Ovary (tissue), 9 donors: Measurements from ENCODE around the gene PIK3AP1. TPM values are rescaled to one million over a fixed set of nuclear protein-coding genes. Genes with fewer than 3 reads are reported as not detected.
A peak's percentile ranks its signal among the peaks of the same experiment; 100 is the strongest.

Experiments used
- DNase-seq, 5 donors: peaks; one replicate each; pipeline ENCODE4 v3.0.0-alpha.2; 2019 to 2020
- H3K27ac ChIP-seq, 2 donors: fragments of 200-600 bp; one replicate each; pipeline versions ENCODE4 v1.5.1 to v1.8.0; 2019 to 2022
- H3K27me3 ChIP-seq: fragments of 200-600 bp; one replicate; pipeline ENCODE4 v1.8.0; 2022
- H3K36me3 ChIP-seq: fragments of 200-600 bp; sonication (generic); one replicate; pipeline ENCODE4 v1.5.1; 2019
- H3K4me1 ChIP-seq: one replicate; pipeline ENCODE4 v1.8.1; 2013; ENCODE audit warnings: mild to moderate bottlenecking, moderate library complexity; ENCODE audit not compliant: insufficient read depth
- H3K4me3 ChIP-seq: fragments of 200-600 bp; sonication (generic); one replicate; pipeline ENCODE4 v1.5.1; 2017
- H3K9me3 ChIP-seq, 2 donors: fragments of 200-600 bp in 1 of 2; sonication (generic) in 1 of 2; one replicate each; pipeline versions ENCODE4 v1.5.1 to v1.8.1; 2013 to 2019; ENCODE audit warnings: mild to moderate bottlenecking in 1 of 2, moderate library complexity in 1 of 2
- EP300 ChIP-seq: sonication (generic); formaldehyde crosslinking; IDR thresholded peaks from one replicate; pipeline ENCODE4 v1.6.1; 2017; ENCODE audit warnings: antibody characterized with exemption
- POLR2A ChIP-seq: fragments of 450-650 bp; IDR thresholded peaks from one replicate; pipeline ENCODE4 v1.6.1; 2017; ENCODE audit warnings: antibody characterized with exemption, mild to moderate bottlenecking, moderate library complexity
- WGBS, 3 donors: extraction: QIAGEN DNeasy Blood & Tissue Kit in 1 of 3; methylation state at CpG; one replicate each; pipeline versions ENCODE4 v1.1.5 to v1.1.7; 2013 to 2017; 5-methylcytosine and 5-hydroxymethylcytosine counted together
- intact Hi-C, 4 donors: fragments of 100-400 bp; cut with DNase I; formaldehyde crosslinking; loops; one replicate each; pipeline versions ENCODE4 v1.11.0 to v1.15.1; 2022 to 2023
- polyA plus RNA-seq, 2 donors: library from polyadenylated mRNA; stranded (reverse); fragments of 200-250 nt in 1 of 2; fragments of 350-450 nt in 1 of 2; fragmentation: Illumina TruSeq in 1 of 2; extraction: RNeasy Lipid Tissue Mini Kit (QIAGEN cat#74804) in 1 of 2; gene quantifications; one replicate each; pipeline ENCODE4 v1.2.3, GENCODE V29; 2013 to 2014
- total RNA-seq, 7 donors: library from RNA; depleted of rRNA in 2 of 7; stranded (reverse); fragments of >200 nt in 2 of 7; fragmentation: NEBNext Ultra II Directional in 3 of 7; extraction: Animal tissue kit (Norgen Biotek cat#: 25700) in 3 of 7; gene quantifications; one replicate each; pipeline versions ENCODE4 v1.1.0 to v1.2.4, GENCODE V29; 2016 to 2023
- TF ChIP-seq, protein P1 (sequence below), 3 donors: fragments of 450-650 bp in 2 of 3; fragments of 200-600 bp in 1 of 3; IDR thresholded peaks; one replicate each; pipeline versions ENCODE4 v1.5.1 to v1.8.0; 2016 to 2022; ENCODE audit warnings: antibody characterized with exemption in 3 of 3, mild to moderate bottlenecking in 1 of 3
- donor health status: DM: no; HTN: no; CAD: no; lungs with moderate emphysema.
- donor health status: DM: no; HTN: no; CAD: no.
- donor health status: Bipolar disorder and iron deficiency.
- donor health status: DM: yes; HTN: yes; CAD: no.
- donor health status: DM: no; HTN: no; CAD: no.
- donor health status: DM: yes; HTN: yes; CAD: no.

PIK3AP1 gene
- total and polyA plus RNA-seq, 9 donors, result 2.5 to 14.2 (median 7.8) TPM

DNA sequence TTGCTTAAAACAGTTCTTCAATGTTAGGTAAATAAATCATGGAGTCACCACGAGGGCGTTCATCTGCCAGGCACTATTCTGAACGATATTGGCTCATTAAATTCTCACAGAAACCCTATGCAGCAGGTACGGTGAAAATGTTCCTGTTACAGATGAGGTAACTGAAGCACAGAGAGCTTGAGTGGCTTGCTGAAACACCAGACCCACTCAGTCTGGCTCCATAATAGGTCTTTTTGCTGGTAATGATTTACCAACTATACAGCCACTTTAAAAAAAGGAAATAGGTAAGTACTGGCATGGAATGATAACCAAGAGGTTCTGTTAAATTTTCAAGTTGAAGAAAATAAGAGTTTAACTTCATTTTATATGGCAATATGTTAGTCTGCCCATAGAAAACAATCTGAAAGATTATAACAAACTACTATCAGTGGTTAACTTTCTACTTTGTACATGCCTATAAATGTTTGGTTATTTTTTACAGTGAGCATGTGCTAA lies 132.2 kb downstream of the PIK3AP1 start:
- Histone ChIP-seq H3K4me3 (peak overlapping the region; percentile 92), H3K4me1 (peaks cover 4% of the 10 kb centered on the region), H3K9me3 (no peaks in the 10 kb centered on the region), H3K27ac (peak overlapping the region; percentile 97 to 99), H3K36me3 (no peaks in the 10 kb centered on the region), H3K27me3 (no peaks in the 10 kb centered on the region)
- WGBS, 3 donors, result 3 to 12% (median 4%) methylated on average over 4 of the region's 4 CpGs
- intact Hi-C loops, result no loop called here
- TF ChIP-seq, protein P1, sequence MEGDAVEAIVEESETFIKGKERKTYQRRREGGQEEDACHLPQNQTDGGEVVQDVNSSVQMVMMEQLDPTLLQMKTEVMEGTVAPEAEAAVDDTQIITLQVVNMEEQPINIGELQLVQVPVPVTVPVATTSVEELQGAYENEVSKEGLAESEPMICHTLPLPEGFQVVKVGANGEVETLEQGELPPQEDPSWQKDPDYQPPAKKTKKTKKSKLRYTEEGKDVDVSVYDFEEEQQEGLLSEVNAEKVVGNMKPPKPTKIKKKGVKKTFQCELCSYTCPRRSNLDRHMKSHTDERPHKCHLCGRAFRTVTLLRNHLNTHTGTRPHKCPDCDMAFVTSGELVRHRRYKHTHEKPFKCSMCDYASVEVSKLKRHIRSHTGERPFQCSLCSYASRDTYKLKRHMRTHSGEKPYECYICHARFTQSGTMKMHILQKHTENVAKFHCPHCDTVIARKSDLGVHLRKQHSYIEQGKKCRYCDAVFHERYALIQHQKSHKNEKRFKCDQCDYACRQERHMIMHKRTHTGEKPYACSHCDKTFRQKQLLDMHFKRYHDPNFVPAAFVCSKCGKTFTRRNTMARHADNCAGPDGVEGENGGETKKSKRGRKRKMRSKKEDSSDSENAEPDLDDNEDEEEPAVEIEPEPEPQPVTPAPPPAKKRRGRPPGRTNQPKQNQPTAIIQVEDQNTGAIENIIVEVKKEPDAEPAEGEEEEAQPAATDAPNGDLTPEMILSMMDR (IDR thresholded peaks at IDR 0.05), result no peak
- TF ChIP-seq POLR2A (no peak), EP300 (no peak)
- DNase-seq, result no peak

DNA sequence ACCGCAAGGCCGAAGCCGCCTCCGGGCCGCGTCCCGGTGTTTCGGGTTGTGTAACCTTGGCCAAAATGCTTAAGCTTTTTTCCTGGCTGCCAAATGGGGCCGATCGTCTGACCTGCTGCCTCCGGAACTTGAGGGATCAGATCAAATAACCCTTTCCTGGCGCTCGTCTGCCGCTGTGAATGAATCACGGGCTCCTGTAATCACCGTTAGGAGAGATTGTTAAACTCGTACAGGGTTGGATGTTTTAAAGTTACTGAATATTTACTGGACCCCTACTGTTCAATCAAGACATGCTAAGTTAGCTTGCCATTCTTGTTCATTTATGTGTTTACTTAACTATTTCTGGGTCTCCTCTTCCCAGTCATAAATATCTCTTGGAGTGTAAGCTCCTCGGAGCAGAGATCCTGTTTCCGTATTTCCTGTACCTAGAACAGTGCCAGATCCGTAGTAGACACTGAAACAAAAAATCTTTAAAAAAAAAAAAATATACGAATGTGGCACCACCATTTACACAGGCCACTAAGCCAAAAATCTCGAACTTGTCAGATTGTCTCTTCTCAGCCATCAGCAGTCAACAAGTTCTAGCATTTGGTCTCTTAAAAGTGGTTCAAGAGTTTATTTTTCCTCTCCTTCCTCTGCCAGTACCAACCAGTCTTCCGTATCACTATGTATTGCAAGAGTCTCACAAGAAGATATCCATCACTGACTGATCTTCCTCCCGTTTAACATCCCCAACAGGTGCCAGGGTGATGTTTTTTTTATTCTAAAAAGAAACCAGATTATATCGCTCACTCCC lies 132.9 kb downstream of the PIK3AP1 start:
- intact Hi-C loops, result no loop called here
- peak in 3 of 5 donors; percentile 73 to 80 (median 73) for DNase-seq

DNA sequence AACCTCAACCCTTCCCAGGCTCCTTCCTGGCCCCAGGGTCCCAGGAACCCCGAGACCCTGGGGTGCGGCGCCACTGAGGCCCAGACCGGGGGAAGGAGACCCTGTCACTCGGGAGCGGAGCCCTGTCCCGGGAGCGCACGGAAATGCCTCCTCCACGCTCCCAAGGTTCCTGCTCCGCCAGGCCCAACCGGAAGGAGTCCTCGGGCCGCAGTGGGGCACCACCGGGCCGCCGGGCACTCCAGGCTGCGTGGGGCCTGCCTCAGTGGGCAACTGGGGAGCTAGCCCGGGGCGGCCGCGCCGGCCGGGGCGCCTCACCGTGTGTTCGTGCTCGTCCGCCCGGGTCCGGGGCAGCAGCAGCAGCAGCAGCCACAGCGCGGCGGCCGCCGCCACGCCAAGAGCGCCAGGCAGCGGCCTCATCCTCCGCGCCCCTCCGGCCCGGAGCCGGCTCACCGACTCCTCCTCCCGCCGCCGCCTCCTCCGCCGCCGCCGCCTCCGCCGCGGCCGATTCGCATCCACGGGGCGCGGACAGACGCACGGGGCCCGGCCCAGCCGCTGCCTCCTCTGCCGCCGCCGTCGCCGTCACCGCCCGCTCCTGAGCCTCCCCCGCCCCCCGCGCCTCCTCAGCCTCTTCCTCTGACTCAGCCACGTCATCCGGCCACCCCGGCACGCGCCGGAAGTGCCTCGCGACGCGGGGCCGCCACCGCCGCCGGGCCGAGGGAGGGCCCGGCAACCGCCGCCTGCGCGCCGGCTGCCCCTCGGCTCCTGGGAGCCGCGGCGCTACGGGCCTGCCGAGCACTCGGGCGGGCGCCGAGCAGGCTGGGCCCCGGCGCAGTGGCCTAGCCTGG lies 133.7 kb downstream of the PIK3AP1 start, which contains the start of gene TM9SF3:
TM9SF3 (minus strand) TSS at position 594 of the 845 bp plus-strand sequence; CDS start at position 417, 177 bp downstream.
- Histone ChIP-seq H3K4me1 (peaks cover 5% of the 10 kb centered on the region), H3K27me3 (no peaks in the 10 kb centered on the region), H3K27ac (peak within 1 kb of the TSS; percentile 97 to 99), H3K9me3 (no peaks in the 10 kb centered on the region), H3K4me3 (peak within 1 kb of the TSS; percentile 92), H3K36me3 (no peaks in the 10 kb centered on the region)
- 0 to 1% (median 0%) methylated on average over 80 to 106 of the region's 107 CpGs for WGBS, 3 donors
- TF ChIP-seq EP300 (no peak), POLR2A (peak; percentile 92)
- TF ChIP-seq, protein P1 (IDR thresholded peaks at IDR 0.05), result peak in 1 of 3 donors; percentile 25
- intact Hi-C loops, result no loop called here
- DNase-seq, result peak; percentile 91 to 94 (median 93)

More for the DNA sequence above, 132.9 kb downstream of the PIK3AP1 start:
- no peak for TF ChIP-seq POLR2A
- TF ChIP-seq, protein P1 (IDR thresholded peaks at IDR 0.05), result no peak
- TF ChIP-seq EP300, result no peak
- WGBS, 3 donors, result 0 to 1% (median 1%) methylated on average over 25 of the region's 25 CpGs
- Histone ChIP-seq H3K4me3 (peak overlapping the region; percentile 92), H3K4me1 (peaks cover 5% of the 10 kb centered on the region), H3K27ac (peak overlapping the region; percentile 97 to 99), H3K36me3 (no peaks in the 10 kb centered on the region), H3K9me3 (no peaks in the 10 kb centered on the region), H3K27me3 (no peaks in the 10 kb centered on the region)

DNA sequence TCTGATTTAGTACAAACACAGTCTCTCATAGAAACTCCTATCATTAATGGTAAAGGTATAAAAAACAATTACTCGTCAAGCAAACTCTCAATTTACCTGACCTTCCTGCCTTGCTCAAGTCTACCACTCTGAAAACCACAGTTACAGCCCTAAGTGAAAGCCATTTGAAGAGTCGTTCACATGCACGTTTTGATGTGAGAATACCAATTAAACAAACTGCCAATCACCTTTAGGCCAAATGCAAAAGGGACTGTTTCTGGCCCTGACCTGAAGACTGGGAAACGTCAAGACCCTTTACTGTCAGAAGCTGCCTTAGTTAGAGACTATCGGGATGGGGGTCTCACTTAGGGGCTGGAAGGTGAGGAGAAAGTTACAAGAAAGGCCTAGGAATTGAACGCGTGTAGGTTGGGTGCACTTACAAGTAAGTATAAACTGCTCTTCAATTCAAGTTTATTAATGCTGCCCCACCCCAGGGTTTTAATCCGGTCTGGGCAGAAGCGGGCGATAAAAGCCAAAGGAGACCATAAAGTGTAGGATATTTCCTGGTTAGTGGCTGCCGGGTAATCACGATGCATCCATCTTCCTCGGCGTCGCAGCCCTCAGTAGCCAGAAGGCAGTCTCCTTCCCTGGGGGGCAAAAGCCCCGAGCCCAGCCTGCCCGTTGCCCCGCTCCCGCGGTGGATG lies 134.4 kb downstream of the PIK3AP1 start:
- Histone ChIP-seq H3K4me1 (peaks cover 5% of the 10 kb centered on the region), H3K36me3 (no peaks in the 10 kb centered on the region), H3K27me3 (no peaks in the 10 kb centered on the region), H3K27ac (peak overlapping the region; percentile 97 to 99), H3K9me3 (no peaks in the 10 kb centered on the region), H3K4me3 (peak overlapping the region; percentile 92)
- intact Hi-C loops, result no loop called here
- DNase-seq, result no peak
- TF ChIP-seq POLR2A (no peak), EP300 (no peak)
- TF ChIP-seq, protein P1 (IDR thresholded peaks at IDR 0.05), result no peak
- WGBS, 3 donors, result 1% methylated on average over 15 to 20 of the region's 20 CpGs
